Mammary epithelial cell (primary cell): ENCODE measurements around the gene SLC2A9.

ENCODE experiments used
- CTCF ChIP-seq, 2 donors: IDR thresholded peaks in 1 of 2; conservative IDR thresholded peaks in 1 of 2; 2 replicates each; pipeline ENCODE4 v1.5.1; 2011 to 2012; ENCODE audit warnings: inconsistent platforms in 2 of 2, low read length in 2 of 2, mild to moderate bottlenecking in 2 of 2, control low read depth in 1 of 2, low read depth in 1 of 2; ENCODE audit not compliant: insufficient read depth in 1 of 2; ENCODE audit errors: extremely low read depth in 1 of 2
- EZH2 ChIP-seq: IDR thresholded peaks from 2 replicates; pipeline ENCODE4 v1.6.1; 2012; ENCODE audit warnings: low read length, inconsistent platforms, borderline replicate concordance

- TF ChIP-seq CTCF (conservative IDR thresholded peaks at IDR 0.05 in 1 of 2, IDR thresholded peaks at IDR 0.05 in 1 of 2; ENCODE audit: extremely low read depth in 1 of 2, insufficient read depth in 1 of 2, low read depth in 1 of 2, low read length in 2 of 2) (no peak), EZH2 (no peak)
Measured at GRCh38 chr4:10033191-10033881, 12.0 kb upstream of the SLC2A9 start.
